ENCODE data around the gene PEAK1. TPM values are rescaled to one million over a fixed set of nuclear protein-coding genes. Genes with fewer than 3 reads are reported as not detected.

Gene PEAK1
- total and polyA plus RNA-seq, 10 of the 15 experiments (the other 5 are each of a cell fraction or from before 2014, with no cell fraction given) = 0.62 to 24.2 (median 11.2) TPM

GRCh38 chr15:77181305-77182074, 238.4 kb downstream of the PEAK1 start:
- Histone ChIP-seq H3K4me3 (peak overlapping the region; percentile 43; the same call in 1 of the 2 replicates), H3K4me2 (ENCODE audit: control insufficient read depth, insufficient read depth) (peak overlapping the region; percentile 83), H3K27me3 (replicated peaks in 1 of 2; ENCODE audit: control insufficient read depth in 2 of 2, insufficient read depth in 2 of 2, low read length in 1 of 2) (no peaks in the 10 kb centered on the region), H2AFZ (ENCODE audit: control insufficient read depth, low read depth, low read length) (no peak overlapping the region; the same call in 1 of the 2 replicates), H3K79me2 (ENCODE audit: control insufficient read depth, insufficient read depth, low read length) (no peaks in the 10 kb centered on the region), H4K20me1 (ENCODE audit: control insufficient read depth, insufficient read depth) (no peaks in the 10 kb centered on the region), H3K9me3 (replicated peaks; ENCODE audit: control insufficient read depth, insufficient read depth, low read length) (no peaks in the 10 kb centered on the region), H3K9ac (ENCODE audit: control insufficient read depth, insufficient read depth, low read length) (peak overlapping the region; percentile 35; the same call in 1 of the 2 replicates), H3K27ac (ENCODE audit: control insufficient read depth, insufficient read depth) (peak overlapping the region; percentile 90), H3K4me1 (ENCODE audit: control insufficient read depth, insufficient read depth, low read length) (peaks cover 65% of the 10 kb centered on the region), H3K36me3 (ENCODE audit: control insufficient read depth in 2 of 2, insufficient read depth in 2 of 2, low read length in 1 of 2) (no peaks in the 10 kb centered on the region)
- FAIRE-seq = peak; percentile 62
- 9% methylated on average over 5 of the region's 5 CpGs for WGBS (ENCODE audit: insufficient coverage, insufficient replicate concordance, low lambda C conversion rate, missing lambda C conversion rate)
- in situ Hi-C loops (cut with MboI) = no loop called here
- intact Hi-C loops (cut with micrococcal nuclease; ENCODE audit: unreplicated experiment) = loop anchor here (2.0 to 10.0 kb wide), 2 partner anchors 197 to 239 kb away; partner anchors contain the start of genes HMG20A and PEAK1
- CTCF ChIA-PET = interaction anchor here (1.1 to 18.9 kb wide), 20 partner anchors 9 to 360 kb away, joined by 3 to 455 read pairs (median 6); no protein-coding TSS in a partner anchor
- POLR2A ChIA-PET = interaction anchor here (0.6 to 2.3 kb wide), 6 partner anchors 15 to 356 kb away, joined by 3 to 17 read pairs (median 4); partner anchors contain the start of gene RCN2
- DNase-seq (ENCODE audit: low read depth, low spot score) = peak; percentile 82
- peak; percentile 81 for ATAC-seq
- SMC1A ChIA-PET (ENCODE audit: uncharacterized antibody, unreplicated experiment) = interaction anchor here (0.6 to 15.7 kb wide), 33 partner anchors 7 to 360 kb away, joined by 3 to 365 read pairs (median 5); partner anchors contain the start of genes HMG20A, PEAK1 and TSPAN3
- BruUV-seq (replicated peaks) = no TSS peak
- RAD21 ChIA-PET (ENCODE audit: unreplicated experiment) = interaction anchor here (0.6 to 15.0 kb wide), 26 partner anchors 7 to 362 kb away, joined by 3 to 286 read pairs (median 6); partner anchors contain the start of genes HMG20A and PEAK1
- peak; percentile 64; the same call in 1 of the 2 replicates for TF ChIP-seq ZBED1 (IDR thresholded peaks at IDR 0.05; ENCODE audit: borderline replicate concordance)
- TF ChIP-seq, protein P1, sequence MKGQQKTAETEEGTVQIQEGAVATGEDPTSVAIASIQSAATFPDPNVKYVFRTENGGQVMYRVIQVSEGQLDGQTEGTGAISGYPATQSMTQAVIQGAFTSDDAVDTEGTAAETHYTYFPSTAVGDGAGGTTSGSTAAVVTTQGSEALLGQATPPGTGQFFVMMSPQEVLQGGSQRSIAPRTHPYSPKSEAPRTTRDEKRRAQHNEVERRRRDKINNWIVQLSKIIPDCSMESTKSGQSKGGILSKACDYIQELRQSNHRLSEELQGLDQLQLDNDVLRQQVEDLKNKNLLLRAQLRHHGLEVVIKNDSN (IDR thresholded peaks at IDR 0.05; ENCODE audit: borderline replicate concordance, extremely low read length, insufficient read depth, low read depth, low read length) = no peak
- 0 out of 2 replicates have a peak, but pooled peaks have one; percentile 39 for TF ChIP-seq PML (IDR thresholded peaks at IDR 0.05; ENCODE audit: low read length)
- peak; percentile 73; the same call in 1 of the 2 replicates for TF ChIP-seq FOXM1 (IDR thresholded peaks at IDR 0.05; ENCODE audit: low read depth, low read length)
- TF ChIP-seq CBX5 (IDR thresholded peaks at IDR 0.05; ENCODE audit: low read depth) = peak; percentile 23; the same call in 1 of the 2 replicates
- TF ChIP-seq RELA (IDR thresholded peaks at IDR 0.05; ENCODE audit: borderline replicate concordance, partially characterized antibody) = peak; percentile 41
- 0 out of 2 replicates have a peak, but pooled peaks have one; percentile 33 for TF ChIP-seq MXI1 (IDR thresholded peaks at IDR 0.05; ENCODE audit: low read depth, low read length)
- peak; percentile 80 to 81; a peak in 3 of 4 replicates for TF ChIP-seq EP300 (IDR thresholded peaks at IDR 0.05; ENCODE audit: borderline replicate concordance in 1 of 2, control insufficient read depth in 1 of 2, low read depth in 2 of 2, low read length in 2 of 2)
- 0 out of 2 replicates have a peak, but pooled peaks have one; percentile 26 for TF ChIP-seq TBL1XR1 (IDR thresholded peaks at IDR 0.05; ENCODE audit: low read depth, low read length)
- peak; percentile 94 for TF ChIP-seq SPI1 (IDR thresholded peaks at IDR 0.05; ENCODE audit: borderline replicate concordance, insufficient read depth, low read depth, low read length)
- peak; percentile 41; the same call in 1 of the 2 replicates for TF ChIP-seq TCF7 (IDR thresholded peaks at IDR 0.05; ENCODE audit: borderline replicate concordance)
- peak in 1 of 2 experiments; percentile 84; a peak in 2 of 4 replicates for TF ChIP-seq ETV6 (conservative IDR thresholded peaks at IDR 0.05 in 1 of 2, IDR thresholded peaks at IDR 0.05 in 1 of 2; ENCODE audit: borderline replicate concordance in 1 of 2, low read depth in 1 of 2)
- peak; percentile 98 for TF ChIP-seq ZNF24 (IDR thresholded peaks at IDR 0.05)
- 0 out of 2 replicates have a peak, but pooled peaks have one; percentile 65 for TF ChIP-seq ASH2L (IDR thresholded peaks at IDR 0.05; ENCODE audit: borderline replicate concordance, low read depth)
- peak; percentile 96 for TF ChIP-seq MTA2 (IDR thresholded peaks at IDR 0.05; ENCODE audit: low read depth)
- TF ChIP-seq MEF2B (IDR thresholded peaks at IDR 0.05; ENCODE audit: partially characterized antibody, poor library complexity, severe bottlenecking) = peak; percentile 90
- TF ChIP-seq, protein P2, sequence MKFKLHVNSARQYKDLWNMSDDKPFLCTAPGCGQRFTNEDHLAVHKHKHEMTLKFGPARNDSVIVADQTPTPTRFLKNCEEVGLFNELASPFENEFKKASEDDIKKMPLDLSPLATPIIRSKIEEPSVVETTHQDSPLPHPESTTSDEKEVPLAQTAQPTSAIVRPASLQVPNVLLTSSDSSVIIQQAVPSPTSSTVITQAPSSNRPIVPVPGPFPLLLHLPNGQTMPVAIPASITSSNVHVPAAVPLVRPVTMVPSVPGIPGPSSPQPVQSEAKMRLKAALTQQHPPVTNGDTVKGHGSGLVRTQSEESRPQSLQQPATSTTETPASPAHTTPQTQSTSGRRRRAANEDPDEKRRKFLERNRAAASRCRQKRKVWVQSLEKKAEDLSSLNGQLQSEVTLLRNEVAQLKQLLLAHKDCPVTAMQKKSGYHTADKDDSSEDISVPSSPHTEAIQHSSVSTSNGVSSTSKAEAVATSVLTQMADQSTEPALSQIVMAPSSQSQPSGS (IDR thresholded peaks at IDR 0.05; ENCODE audit: low read length) = peak; percentile 78
- TF ChIP-seq ZNF217 (IDR thresholded peaks at IDR 0.05) = no peak

All from GM12878 (cell line).